HG03521 (cell line): ENCODE results near the gene HYOU1.
"Not testable (repeated sequence)": the region's sequence is repeated elsewhere in the genome, so short reads cannot be mapped to it uniquely, and the experiment has no call there.

ENCODE experiments used
- ATAC-seq: cut with Tn5 transposase; IDR thresholded peaks from one replicate; pipeline ENCODE4 v1.9.1; 2021; ENCODE audit warnings: mild to moderate bottlenecking, moderate library complexity; ENCODE audit not compliant: unreplicated experiment

HYOU1 gene

DNA sequence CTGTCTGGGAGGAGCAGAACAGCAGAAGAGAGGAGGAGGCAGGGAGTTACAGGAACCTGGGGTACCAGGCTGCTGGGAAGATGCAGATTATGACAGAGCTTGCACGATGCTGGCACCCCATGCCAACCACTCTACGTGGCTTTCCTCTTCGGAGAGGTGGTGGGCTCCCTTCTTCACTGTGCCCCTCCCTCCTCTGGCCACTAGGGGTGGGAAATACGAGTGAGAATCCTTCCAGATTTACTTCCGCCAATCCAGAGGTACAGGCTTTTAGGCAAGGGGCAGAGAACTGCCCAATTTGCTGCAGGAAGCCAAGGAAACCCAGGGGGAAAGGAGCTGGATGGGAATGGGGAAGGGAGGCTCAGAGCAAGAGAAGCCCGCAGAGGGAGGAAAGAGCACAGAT lies 12.3 kb downstream of the HYOU1 start:
- no peak for ATAC-seq

DNA sequence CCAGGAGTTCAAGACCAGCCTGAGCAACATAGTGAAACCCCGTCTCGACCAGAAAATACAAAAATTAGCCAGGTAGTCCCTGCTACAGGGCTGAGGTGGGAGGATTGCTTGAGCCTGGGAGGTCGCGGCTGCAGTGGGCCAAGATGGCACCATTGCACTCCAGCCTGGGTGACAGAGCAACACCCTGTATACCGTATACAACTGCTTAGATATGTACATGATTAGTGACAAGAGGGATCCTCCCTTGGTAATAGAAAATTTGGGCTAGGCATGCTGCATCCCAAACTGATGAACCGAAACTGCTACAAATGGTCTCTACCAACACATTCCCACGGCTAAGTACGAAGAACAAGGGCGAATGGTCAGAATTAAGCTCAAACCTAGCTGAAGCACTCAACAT lies 14.1 kb downstream of the HYOU1 start:
- ATAC-seq: no peak

DNA sequence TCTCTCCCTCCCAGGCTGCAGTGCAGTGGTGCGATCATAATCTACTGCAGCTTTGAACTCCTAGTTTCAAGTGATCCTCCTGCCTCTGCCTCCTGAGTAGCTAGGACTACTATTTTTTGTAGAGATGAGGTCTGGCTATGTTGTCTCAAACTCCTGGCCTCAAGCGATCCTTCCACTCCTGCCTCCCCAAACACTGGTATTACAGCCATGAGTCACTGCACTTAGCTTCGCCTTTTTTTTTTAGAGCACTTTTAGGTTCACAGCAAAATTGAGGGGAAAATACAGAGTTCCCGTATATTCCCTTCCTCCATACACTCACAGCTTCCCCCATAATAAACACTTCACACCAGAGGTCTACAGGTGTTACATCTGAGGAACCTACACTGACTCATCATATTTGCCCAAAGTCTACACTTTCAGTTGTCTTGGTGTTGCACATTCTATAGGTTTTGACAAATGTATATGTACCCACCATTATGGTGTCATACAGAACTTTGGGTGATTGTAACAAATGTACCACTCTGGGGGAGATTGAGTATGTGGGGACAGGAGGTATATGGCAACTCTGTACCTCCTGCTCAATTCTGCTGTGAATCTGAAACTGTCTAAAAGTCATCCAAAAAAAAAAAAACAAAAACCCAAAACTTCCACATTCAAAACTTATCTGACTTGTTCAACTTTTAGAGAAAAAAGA lies 15.0 kb downstream of the HYOU1 start:
- no peak for ATAC-seq

DNA sequence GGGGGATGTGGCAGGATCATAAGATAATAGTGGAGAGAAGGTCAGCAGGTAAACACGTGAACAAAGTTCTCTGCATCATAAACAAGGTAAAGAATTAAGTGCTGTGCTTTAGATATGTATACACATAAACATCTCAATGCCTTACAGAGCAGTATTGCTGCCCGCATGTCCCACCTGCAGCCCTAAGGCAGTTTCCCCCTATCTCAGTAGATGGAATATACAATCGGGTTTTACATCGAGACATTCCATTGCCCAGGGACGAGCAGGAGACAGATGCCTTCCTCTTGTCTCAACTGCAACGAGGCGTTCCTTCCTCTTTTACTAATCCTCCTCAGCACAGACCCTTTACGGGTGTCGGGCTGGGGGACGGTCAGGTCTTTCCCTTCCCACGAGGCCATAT lies 17.5 kb downstream of the HYOU1 start:
- not testable (repeated sequence) for ATAC-seq

DNA sequence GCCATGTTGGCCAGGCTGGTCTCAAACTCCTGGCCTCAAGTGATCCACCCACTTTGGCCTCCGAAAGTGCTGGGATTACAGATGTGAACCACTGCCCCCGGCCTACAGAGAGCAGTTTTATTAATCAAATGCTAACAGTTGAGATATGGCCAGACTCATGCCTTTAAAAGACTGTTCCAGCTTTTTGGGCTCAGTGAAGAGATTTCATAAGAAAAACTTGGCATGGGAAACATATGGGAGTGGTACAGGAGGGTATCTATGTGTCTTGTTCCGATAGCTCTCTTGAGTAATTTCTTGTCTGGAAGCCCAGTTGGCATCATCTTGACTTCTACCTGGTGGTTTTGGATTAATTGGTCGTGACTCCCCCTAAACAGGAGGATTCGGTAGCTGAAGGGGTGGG lies 18.1 kb downstream of the HYOU1 start:
- ATAC-seq: no peak

DNA sequence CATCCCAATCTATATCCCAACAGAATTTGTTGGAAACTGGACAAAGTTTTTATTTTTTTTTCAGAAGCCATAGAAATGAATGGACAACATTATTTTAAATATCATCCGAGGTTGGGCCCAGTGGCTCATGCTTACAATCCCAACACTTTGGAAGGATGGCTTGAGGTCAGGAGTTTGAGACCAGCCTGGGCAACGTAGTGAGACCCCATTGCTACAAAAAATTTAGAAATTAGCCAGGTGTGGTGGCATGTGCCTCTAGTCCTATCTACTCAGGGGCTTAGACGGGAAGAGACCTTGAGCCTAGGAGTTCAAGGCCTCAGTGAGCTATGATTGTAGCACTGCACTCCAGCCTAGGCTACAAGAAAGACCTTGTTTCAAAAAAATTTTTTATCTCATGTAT lies 22.2 kb downstream of the HYOU1 start:
- ATAC-seq: no peak

DNA sequence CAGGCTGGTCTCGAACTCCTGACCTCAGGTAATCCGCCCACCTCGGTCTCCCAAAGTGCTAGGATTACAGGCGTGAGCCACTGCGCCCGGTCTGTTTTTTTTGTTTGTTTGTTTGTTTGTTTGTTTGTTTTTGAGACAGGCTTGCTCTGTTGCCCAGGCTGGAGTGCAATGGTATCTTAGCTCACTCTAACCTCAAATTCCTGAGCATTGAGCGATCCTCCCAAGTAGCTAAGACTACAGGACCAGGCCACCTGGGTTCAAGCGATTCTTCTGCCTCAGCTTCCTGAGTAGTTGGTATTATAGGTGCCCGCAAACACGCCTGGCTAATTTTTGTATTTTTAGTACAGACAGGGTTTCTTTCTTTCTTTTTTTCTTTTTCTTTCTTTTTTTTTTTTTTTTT lies 23.6 kb downstream of the HYOU1 start:
- ATAC-seq: not testable (repeated sequence)

DNA sequence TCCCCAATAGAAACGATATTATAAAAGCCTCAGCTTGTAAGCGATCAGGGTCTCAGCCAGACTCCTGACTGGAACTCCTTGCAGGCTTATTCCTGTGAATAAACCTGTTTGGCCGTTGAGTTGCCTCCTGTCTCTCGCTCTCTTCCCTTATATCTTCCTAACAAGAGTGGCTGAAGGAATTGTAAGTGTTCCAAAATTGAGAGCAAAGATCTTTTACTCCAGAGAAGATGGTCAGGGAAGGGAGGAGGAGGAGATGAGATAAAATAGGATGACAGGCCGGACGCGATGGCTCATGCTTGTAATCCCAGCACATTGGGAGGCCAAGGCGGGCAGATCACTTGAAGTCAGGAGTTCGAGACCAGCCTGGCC lies 25.1 kb downstream of the HYOU1 start:
- no peak for ATAC-seq

DNA sequence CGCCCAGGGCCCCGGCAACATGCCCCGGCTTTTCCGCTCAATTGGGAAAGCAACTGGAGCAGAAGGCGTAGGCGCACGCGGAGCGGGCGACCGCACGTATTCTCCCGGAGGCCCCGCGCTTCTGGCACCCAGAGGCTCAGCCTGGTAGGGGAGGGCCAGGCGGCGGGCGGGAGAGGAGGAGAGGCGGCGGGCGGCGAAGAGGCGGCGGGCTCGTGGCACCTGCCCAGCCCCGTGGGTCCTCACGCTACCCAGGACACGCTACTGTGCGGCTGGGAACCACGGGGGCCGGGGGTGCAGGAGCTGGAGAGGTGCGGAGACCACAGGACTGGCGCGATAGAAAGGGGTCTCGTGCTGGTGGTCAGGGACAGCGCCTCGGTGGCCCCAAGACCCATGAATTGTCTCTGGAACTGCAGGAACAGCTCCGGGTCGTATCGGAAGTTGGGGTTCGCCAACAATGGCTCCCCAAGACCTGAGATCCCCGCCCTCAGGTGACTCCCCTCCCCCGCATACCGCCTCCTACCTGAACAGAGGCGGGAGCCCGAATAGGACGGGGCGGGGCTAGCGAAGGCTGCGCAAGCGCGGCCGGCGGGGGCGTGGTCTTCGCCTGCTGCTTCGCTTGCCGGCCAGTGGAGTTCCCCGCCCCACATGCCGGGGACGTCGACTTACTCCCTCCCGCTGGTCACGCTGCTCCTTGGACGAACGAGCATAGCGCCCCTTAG lies 26.5 kb downstream of the HYOU1 start, which contains the start of gene SLC37A4:
Gene SLC37A4 (minus strand): TSS at position 549 of the 719 bp plus-strand sequence.
- ATAC-seq: peak; percentile 88

DNA sequence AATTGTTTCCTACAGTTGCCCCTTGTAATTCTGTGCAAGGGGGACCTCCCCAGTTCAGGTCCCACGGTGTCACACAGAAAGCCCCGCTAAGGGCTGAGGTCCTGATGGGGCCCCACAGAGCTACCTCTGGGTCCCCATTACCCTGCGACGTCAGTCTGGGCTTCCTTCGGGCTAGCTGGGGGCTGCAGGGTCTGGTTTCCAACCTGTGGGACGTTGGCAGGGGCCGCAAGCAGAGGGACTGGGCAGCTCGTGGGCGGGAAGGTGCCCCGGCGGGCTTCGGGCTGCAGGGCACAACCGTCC lies 27.0 kb downstream of the HYOU1 start:
- ATAC-seq: peak; percentile 8

DNA sequence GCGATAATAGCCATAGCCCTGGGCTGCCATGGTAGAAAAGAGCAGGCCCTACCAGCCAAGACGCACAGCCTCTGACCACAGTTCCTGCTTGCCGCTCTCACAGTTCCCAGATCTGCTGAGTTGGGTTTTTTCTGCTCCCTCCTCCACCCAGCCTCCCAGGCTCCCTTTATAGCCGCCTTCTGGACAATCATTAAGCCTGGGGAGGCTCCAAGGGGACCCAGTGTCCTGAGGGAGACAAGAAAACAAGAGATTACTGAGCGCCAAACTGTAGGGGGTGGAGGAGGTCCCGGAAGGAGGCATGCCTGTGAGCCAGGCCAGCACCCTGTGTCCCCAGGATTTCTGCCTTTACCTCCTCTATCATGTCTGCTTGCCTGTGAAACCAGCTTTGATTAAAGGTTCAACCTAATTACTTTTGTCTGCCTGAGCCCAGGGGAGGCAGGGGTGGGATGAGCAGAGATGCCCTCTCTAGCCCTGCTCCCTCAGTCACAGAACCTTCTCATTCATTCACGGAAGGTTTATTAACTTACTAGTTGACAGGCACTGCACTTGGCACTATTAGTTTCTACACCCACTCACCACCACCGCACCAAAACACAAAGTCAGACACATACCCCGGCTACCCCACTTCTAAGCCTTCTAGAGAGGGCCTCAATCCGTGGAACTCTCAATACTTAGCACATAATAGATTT lies 27.5 kb downstream of the HYOU1 start:
- peak; percentile 23 for ATAC-seq

DNA sequence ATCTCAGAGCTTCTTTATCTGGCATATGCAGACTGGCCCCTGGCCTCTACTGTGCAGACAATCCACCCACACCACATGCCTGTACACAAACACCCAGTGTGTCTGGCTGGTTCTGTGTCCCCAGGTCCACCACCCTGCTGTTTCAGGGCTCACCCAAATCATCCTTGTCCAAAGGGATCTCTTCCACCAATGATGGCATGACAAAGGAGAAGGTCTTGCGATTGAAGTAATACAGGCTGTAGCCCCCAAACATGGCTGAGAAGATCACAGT lies 28.0 kb downstream of the HYOU1 start:
- ATAC-seq: no peak

DNA sequence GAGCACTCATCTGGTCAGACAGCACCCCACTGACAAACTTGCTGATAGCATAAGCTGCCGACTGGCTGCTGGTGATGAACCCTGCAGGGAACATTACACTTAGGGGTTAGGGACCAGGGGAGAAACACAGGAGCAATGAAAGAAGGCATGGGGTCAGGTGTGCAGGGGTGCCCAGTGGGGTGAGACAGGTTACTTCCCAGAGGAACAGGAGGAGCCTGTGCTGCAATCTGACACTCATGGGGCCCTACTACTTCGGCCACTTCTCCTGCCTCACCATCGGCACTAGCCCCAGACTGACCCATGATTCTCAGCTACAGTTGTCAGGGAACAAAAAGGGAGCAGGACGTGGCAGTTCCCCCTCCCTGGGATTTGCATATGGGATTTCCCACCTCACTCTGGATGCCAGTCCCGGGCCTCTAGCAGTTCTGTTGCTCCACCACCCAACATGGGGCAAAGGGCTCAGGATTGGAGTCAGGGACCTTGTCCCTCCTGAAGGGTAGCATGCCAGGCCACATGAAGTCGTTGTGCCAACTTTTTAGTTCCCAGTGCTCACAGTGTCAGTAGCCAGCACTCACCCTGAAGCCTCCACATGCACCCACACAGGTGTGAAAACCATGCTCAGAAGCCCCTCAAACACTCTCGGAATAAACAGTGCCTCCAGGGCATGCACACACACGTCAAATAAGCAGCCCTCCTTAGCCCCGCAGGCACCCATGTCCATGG lies 28.5 kb downstream of the HYOU1 start:
- ATAC-seq: no peak

DNA sequence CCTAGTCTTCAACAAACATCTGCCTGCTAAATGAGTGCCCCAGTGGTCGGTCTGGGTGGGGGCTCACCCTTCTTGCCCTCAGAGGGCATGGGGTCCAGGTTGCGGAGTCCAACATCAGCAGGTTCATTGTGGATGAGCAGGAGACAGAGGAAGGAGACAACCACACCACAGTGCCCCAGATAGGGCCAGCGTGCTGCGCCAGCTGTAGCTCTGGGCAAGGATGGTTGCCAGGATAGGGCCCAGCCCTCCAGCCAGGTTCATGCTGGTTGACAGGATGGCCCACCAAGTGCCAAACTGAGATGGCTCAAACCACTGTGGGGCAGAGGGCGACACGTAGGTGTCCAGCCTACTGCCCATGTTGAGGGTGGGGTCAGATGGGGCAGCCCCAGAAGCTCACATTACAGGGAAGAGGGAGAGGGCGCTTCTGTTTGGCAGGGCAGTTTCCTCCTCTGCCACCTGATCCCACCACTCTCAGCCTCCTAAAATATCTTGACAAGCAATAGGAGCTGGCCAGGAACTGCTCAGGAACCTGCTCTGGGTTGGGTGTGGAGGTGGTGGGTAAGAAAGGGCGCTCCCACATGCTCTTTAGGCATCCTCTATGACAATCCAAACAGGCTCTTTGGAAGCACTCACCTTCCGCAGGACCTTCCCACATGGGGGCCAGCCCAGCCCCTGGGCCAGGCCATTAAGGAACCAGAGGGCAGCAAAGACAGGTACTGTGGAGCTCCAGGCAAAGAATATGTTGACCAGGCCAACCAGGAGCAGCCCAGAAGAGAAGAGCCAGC lies 29.3 kb downstream of the HYOU1 start:
- no peak for ATAC-seq

DNA sequence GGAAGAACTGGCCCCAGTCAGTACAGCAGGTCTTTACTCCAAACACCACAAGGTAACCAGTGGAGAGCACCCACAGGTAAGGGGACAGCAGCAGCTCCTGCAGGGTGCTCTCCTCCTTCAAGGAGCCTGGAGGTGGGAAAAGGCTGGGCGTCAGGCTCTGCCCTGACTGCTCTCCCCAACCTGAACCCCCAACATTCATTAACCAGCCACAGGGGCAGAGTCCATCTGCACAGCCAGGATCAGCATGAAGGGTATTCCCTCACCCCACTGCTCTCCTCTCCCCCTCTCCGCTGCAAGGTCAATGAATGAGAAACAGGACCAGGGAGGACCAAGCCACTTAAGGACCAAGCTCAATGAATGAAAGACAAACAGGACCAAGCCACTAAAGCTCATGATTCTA lies 30.0 kb downstream of the HYOU1 start:
- ATAC-seq: no peak

DNA sequence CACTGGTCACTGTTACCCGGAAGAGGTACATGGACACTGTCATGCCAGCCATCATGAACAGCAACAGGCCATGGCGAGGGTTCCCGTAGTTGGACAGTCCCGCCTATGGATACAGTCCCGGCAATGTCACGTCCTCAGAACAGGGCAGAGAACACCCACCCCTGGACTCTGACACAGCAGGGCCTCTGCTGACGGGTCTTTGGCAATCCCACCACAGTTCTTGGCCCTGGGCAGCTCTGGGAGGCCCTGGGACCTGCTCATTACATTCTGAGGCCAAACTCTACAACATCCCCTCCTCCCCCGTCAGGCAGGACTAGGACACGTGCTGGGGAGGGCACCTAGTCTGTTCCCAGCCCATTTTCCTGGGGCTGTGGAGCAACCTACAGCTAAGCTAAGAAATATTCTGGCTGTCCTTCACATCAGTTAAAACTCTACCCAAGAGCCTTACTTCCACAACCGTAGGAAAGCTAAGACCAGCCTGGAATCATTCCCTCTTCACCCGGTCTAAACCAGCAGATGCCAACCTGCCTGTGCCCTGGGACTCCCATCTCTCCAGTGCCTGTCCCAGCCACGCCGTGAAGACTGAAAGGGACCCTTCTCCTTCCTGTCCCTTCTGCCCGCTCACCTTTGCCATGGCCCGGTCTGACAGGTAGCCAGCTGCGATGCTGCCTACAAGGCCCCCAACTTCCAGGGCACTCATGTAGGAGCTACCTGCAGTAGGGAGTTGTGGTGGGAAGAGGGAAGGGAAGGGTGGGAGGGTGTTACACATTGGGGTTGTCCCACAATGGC lies 30.8 kb downstream of the HYOU1 start:
- no peak for ATAC-seq

DNA sequence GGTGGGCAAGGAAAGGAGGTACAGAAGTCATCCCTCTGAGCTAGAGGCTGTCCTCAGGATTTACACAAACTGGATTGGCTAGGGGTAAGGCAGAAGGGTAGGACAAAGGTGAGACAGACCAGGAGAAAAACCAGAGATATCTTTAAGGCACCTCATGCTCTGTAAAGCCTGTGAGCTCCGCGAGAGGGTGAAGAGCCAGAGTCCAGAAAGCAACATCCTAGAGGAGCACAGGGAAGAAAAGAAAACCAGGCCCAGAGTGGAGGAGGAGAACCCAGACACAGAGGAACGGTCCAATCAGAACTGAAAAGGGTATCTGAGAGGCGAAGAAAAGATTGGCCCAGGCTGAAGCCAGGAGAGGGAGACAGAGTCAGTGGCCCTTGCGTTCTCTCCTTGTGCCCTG lies 31.5 kb downstream of the HYOU1 start:
- ATAC-seq: no peak

DNA sequence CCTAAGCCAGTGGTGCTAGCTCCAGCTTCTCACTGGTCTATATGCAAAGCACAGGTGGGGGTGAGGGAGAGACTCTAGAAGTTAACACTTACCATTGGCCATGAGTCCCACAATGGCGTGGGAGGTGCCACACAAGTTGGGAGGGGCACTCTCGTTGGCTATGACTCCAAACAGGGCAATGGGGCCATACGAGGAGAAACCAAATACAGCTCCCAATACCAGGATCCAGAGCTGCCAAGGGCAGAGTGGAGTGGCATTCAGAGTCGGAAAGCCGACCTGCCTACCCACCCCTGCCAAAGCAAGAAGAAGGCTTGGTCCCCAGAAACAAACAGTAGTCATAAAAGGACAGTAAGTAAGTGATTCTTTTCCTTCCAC lies 31.9 kb downstream of the HYOU1 start:
- ATAC-seq: no peak

DNA sequence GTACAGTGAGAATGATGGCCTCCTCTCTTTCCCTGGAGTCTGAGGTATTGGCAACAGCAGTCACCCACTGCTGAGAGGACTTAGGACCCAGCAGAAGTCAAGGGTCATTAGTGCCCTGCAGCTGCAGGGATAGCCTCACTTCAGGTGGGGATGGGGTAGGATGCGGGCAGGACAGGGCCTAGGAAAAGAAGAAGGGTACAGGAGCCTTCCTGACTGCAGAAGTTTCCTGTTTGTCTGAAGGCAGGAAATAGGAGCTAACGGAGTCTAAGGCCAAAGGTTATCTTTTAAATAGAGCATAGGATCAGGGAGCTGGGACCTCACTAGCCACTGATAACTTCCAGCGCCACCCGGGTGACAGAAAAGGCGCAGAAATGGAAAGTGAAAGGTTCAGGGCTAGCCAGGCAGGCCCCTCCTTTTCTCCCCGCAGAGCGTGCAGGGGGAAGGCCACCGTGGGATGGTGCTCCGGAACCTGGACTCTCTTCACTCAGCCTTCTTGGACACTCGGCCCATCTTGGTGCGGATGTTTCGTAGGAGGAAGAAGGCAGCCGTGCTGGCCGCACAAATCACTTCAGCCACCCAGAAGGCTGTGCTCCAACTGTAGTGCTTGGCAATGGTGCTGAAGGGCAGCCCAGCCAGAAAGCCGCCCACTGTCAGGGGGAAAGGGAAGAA lies 32.4 kb downstream of the HYOU1 start:
- ATAC-seq: no peak

DNA sequence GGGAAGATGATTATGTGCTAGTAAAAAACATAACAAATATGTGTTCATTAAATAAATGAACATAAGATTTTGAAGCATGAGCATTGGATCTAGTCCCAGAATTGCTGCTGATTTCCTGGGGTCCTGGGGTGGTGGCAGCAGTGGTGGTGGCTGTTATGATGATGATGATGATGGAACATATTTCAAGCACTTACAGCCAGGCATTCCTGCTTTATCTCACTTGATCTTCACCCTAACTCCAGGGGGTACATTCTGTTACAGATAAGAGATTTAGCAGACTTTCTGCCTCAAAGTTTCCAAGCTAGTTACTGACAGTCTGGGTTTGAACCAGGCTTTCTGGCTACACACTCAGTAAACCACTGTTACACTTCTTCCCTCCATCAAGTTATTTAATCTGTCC lies 33.3 kb downstream of the HYOU1 start:
- ATAC-seq: no peak
